ENCODE data around the gene POMP. TPM values are rescaled to one million over a fixed set of nuclear protein-coding genes. Genes with fewer than 3 reads are reported as not detected.

The POMP gene
- total and polyA plus RNA-seq, 2 of the 4 experiments (the other 2 are of a cell fraction) = 60.2 to 68.4 TPM

DNA sequence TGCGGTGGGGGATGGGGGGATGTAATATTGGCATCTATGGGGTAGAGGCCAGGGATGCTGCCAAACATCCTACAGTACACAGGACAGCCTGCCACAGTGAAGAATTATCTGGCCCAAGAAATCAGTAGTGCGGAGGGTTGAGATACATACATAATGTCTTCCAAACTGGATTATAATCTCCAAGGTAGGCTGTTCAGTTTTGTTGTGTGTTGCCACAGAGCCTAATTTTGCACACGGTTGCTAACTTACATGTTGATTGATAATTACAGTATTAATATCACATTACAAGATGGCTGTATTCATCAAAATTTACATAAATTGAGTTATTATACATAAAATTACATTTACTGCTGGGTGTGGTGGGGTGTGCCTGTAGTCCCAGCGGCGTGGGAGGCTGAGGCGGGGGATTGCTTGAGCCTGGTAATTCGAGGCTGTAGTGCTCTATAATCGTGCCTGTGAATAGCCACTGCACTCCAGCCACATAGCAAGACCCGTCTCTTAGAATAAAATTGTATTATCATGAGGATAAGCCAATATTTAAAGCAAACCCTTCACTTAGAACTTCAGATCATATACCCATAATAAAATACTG lies 8.1 kb downstream of the POMP start:
- H3K4me1 ChIP-seq (ENCODE audit: control insufficient read depth, insufficient read depth, low read length) = no peaks in the 10 kb centered on the region
- dilution Hi-C loops (cut with HindIII; ENCODE audit: low sequenced_read_pairs, unreplicated experiment) (no loop called here), intact Hi-C loops (cut with micrococcal nuclease) (no loop called here), in situ Hi-C loops (cut with MboI; ENCODE audit: low sequenced_read_pairs) (no loop called here)
- H3K4me2 ChIP-seq (ENCODE audit: low read depth, low read length) = no peak overlapping the region
- no peaks in the 10 kb centered on the region for H3K9me1 ChIP-seq (ENCODE audit: insufficient read depth, low read length)
- no peak overlapping the region for H3K14ac ChIP-seq (replicated peaks; ENCODE audit: low read depth, low read length)
- H2AK5ac ChIP-seq (ENCODE audit: low read depth, low read length) = no peak overlapping the region
- DNase-seq = no peak
- no peak for ATAC-seq (ENCODE audit: low read depth)
- WGBS, 2 experiments (ENCODE audit: extremely low coverage in 2 of 2, insufficient read length in 1 of 2) = no CpG with 5 or more reads among the region's 9 CpGs
- TF ChIP-seq RFX5 (IDR thresholded peaks at IDR 0.05; ENCODE audit: low read depth, low read length) (no peak), SMC3 (IDR thresholded peaks at IDR 0.05; ENCODE audit: low read depth, low read length) (no peak), RAD21 (IDR thresholded peaks at IDR 0.05; ENCODE audit: low read length) (no peak), FOS (IDR thresholded peaks at IDR 0.05; ENCODE audit: low read depth, low read length) (no peak), MAZ (IDR thresholded peaks at IDR 0.05; ENCODE audit: borderline replicate concordance, low read depth, low read length) (no peak), NFE2L2 (IDR thresholded peaks at IDR 0.05; ENCODE audit: low read depth, low read length) (no peak), CHD1 (IDR thresholded peaks at IDR 0.05; ENCODE audit: low read depth, low read length) (no peak)
- TF ChIP-seq, protein P1, sequence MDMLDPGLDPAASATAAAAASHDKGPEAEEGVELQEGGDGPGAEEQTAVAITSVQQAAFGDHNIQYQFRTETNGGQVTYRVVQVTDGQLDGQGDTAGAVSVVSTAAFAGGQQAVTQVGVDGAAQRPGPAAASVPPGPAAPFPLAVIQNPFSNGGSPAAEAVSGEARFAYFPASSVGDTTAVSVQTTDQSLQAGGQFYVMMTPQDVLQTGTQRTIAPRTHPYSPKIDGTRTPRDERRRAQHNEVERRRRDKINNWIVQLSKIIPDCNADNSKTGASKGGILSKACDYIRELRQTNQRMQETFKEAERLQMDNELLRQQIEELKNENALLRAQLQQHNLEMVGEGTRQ (IDR thresholded peaks at IDR 0.05; ENCODE audit: low read depth, low read length) = no peak
- TF ChIP-seq, protein P2, sequence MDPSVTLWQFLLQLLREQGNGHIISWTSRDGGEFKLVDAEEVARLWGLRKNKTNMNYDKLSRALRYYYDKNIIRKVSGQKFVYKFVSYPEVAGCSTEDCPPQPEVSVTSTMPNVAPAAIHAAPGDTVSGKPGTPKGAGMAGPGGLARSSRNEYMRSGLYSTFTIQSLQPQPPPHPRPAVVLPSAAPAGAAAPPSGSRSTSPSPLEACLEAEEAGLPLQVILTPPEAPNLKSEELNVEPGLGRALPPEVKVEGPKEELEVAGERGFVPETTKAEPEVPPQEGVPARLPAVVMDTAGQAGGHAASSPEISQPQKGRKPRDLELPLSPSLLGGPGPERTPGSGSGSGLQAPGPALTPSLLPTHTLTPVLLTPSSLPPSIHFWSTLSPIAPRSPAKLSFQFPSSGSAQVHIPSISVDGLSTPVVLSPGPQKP (IDR thresholded peaks at IDR 0.05; ENCODE audit: borderline replicate concordance, low read depth, low read length) = no peak
- no peaks in the 10 kb centered on the region for H3K9me3 ChIP-seq (ENCODE audit: control insufficient read depth, insufficient read depth, low read length)
- BruUV-seq (replicated peaks) = no TSS peak
- H3K27ac ChIP-seq (ENCODE audit: insufficient read depth, low read length) = no peak overlapping the region
- no peak overlapping the region for H3K23ac ChIP-seq (ENCODE audit: low read depth, low read length)
- H2AK9ac ChIP-seq (replicated peaks; ENCODE audit: low read depth, low read length, poor library complexity) = peak overlapping the region; percentile 57
- H2BK120ac ChIP-seq (ENCODE audit: low read depth, low read length) = no peak overlapping the region
- peaks cover 56% of the 10 kb centered on the region for H3K36me3 ChIP-seq (ENCODE audit: control insufficient read depth, insufficient read depth, low read length)
- peaks cover 15% of the 10 kb centered on the region for H4K20me1 ChIP-seq (ENCODE audit: insufficient read depth, low read length)
- H4K91ac ChIP-seq (ENCODE audit: insufficient read depth, low read depth, low read length) = no peak overlapping the region
- H3K18ac ChIP-seq (ENCODE audit: low read depth, low read length) = no peak overlapping the region
- ChIA-PET CTCF (no interaction called here), POLR2A (ENCODE audit: unreplicated experiment) (no interaction called here)
- no peak overlapping the region for H4K5ac ChIP-seq (ENCODE audit: low read depth, low read length)
- H2BK20ac ChIP-seq (ENCODE audit: low read depth, low read length) = no peak overlapping the region
- no peak overlapping the region for H3K4ac ChIP-seq (ENCODE audit: low read depth, low read length)
- no peak overlapping the region for H3K56ac ChIP-seq (ENCODE audit: extremely low read depth, insufficient read depth, low read length)
- H3K4me3 ChIP-seq (ENCODE audit: insufficient read depth, low read depth, low read length) = no peak overlapping the region
- H3K27me3 ChIP-seq (ENCODE audit: control insufficient read depth, insufficient read depth, low read length) = no peaks in the 10 kb centered on the region
- H3K79me1 ChIP-seq (ENCODE audit: low read depth in 1 of 2, low read length in 2 of 2) = peaks cover 19 to 28% of the 10 kb centered on the region in 2 experiments; a peak in 3 of 4 replicates
- H2BK15ac ChIP-seq (ENCODE audit: low read depth, low read length) = no peak overlapping the region
- no peak overlapping the region for H2BK5ac ChIP-seq (ENCODE audit: low read depth, low read length, poor library complexity, severe bottlenecking)
- no peak overlapping the region for H2AFZ ChIP-seq (replicated peaks; ENCODE audit: low read length, poor library complexity)
- H3K9ac ChIP-seq (ENCODE audit: low read depth, low read length) = no peak overlapping the region
- H4K8ac ChIP-seq (ENCODE audit: low read depth in 2 of 2, low read length in 2 of 2) = no peak overlapping the region

All from IMR-90 (cell line).